Cardiac muscle cell (in vitro differentiated cells and primary cell): ENCODE data around the gene NACAD. TPM values are rescaled to one million over a fixed set of nuclear protein-coding genes. Genes with fewer than 3 reads are reported as not detected.
"Not testable (repeated sequence)": the region's sequence is repeated elsewhere in the genome, so short reads cannot be mapped to it uniquely, and the experiment has no call there.

Source experiments
- DNase-seq, 2 donors: peaks; one replicate each; pipeline versions ENCODE4 v3.0.0 to v3.0.0-alpha.2; 2010 to 2017; ENCODE audit warnings: low read depth in 1 of 2, low spot score in 1 of 2
- H3K27ac ChIP-seq: fragments of 200-600 bp; sonication (generic); 2 replicates; pipeline ENCODE4 v1.5.1; 2016
- H3K27me3 ChIP-seq: fragments of 200-600 bp; sonication (generic); 2 replicates; pipeline ENCODE4 v1.6.0; 2016; ENCODE audit warnings: control low read depth
- H3K36me3 ChIP-seq: fragments of 200-600 bp; sonication (generic); 2 replicates; pipeline ENCODE4 v1.5.1; 2016; ENCODE audit warnings: control low read depth
- H3K4me1 ChIP-seq: fragments of 200-600 bp; sonication (generic); 2 replicates; pipeline ENCODE4 v1.8.1; 2017; ENCODE audit warnings: low read depth, mild to moderate bottlenecking, mixed run types
- H3K4me3 ChIP-seq: fragments of 200-600 bp; sonication (generic); 2 replicates; pipeline ENCODE4 v1.5.1; 2016; ENCODE audit warnings: mild to moderate bottlenecking
- H3K9me3 ChIP-seq: fragments of 200-600 bp; sonication (generic); 2 replicates; pipeline ENCODE4 v1.5.1; 2017; ENCODE audit warnings: low read depth, mild to moderate bottlenecking, control low read depth
- polyA plus RNA-seq: library from polyadenylated mRNA; unstranded; fragments of >200 nt; fragmentation: Nextera tagmentation; extraction: Ambion mirVana; gene quantifications from 2 replicates; pipeline ENCODE4 v1.2.1, GENCODE V29; 2016
- total RNA-seq: library from RNA; depleted of rRNA; stranded (reverse); fragments of >200 nt; gene quantifications from 2 replicates; pipeline ENCODE4 v1.2.3, GENCODE V29; 2016
- TF ChIP-seq, protein P1 (sequence below): IDR thresholded peaks from 2 replicates; pipeline ENCODE4 v1.5.1; 2012; ENCODE audit warnings: low read depth, mild to moderate bottlenecking, low read length

NACAD gene
- total and polyA plus RNA-seq, 2 experiments from 2014 or later = 1.3 to 2.1 TPM

DNA sequence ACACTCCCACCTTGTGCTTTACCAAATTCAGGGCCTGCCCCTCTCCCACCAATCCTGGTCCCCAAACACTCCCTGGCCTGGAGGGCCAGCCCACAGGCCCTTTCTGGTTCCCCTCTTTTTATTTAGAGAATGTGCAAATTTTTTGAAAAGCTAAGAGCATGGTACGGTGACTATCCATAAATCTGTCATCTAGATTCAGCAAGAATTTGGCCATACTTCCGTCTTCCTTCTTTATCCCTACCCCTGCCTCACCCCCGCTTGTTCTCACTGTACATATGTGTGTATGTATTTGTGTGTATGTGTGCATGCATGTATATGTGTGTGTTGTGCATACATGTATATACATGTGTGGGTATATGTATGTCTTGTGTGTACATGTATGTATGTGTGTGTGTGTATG is 30.8 kb upstream of the NACAD start:
- H3K27me3 ChIP-seq = peaks cover 31% of the 10 kb centered on the region
- no peaks in the 10 kb centered on the region for H3K36me3 ChIP-seq
- TF ChIP-seq, protein P1, sequence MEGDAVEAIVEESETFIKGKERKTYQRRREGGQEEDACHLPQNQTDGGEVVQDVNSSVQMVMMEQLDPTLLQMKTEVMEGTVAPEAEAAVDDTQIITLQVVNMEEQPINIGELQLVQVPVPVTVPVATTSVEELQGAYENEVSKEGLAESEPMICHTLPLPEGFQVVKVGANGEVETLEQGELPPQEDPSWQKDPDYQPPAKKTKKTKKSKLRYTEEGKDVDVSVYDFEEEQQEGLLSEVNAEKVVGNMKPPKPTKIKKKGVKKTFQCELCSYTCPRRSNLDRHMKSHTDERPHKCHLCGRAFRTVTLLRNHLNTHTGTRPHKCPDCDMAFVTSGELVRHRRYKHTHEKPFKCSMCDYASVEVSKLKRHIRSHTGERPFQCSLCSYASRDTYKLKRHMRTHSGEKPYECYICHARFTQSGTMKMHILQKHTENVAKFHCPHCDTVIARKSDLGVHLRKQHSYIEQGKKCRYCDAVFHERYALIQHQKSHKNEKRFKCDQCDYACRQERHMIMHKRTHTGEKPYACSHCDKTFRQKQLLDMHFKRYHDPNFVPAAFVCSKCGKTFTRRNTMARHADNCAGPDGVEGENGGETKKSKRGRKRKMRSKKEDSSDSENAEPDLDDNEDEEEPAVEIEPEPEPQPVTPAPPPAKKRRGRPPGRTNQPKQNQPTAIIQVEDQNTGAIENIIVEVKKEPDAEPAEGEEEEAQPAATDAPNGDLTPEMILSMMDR = no peak
- H3K4me1 ChIP-seq = no peaks in the 10 kb centered on the region
- DNase-seq = no peak
- H3K27ac ChIP-seq = no peak overlapping the region
- no peak overlapping the region for H3K4me3 ChIP-seq
- no peaks in the 10 kb centered on the region for H3K9me3 ChIP-seq

DNA sequence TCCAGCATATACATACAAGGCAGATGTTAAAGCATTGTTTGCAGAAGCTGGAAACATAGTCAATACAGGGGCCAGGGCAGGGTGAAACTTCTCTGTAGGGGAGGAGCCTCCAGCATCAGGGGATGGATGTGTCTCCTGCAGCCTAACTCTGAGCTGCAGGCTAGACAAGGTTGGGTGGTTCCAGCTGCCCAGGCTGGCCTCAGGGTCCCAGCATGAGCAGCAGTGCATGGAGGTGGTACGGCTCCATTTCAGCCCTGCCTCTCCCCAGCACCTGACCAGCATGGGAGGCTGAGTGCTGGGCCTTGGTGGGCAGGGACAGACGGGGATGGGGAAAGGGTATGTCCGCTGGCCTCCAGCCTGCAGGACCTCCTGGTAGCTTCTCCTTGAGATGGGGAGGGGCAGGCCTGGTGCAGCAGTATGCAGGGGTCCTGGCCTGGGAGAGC is 30.1 kb upstream of the NACAD start:
- H3K4me3 ChIP-seq = no peak overlapping the region
- no peaks in the 10 kb centered on the region for H3K36me3 ChIP-seq
- H3K9me3 ChIP-seq = no peaks in the 10 kb centered on the region
- DNase-seq = no peak
- no peaks in the 10 kb centered on the region for H3K4me1 ChIP-seq
- TF ChIP-seq, protein P1 = no peak
- H3K27me3 ChIP-seq = peaks cover 38% of the 10 kb centered on the region
- H3K27ac ChIP-seq = no peak overlapping the region

DNA sequence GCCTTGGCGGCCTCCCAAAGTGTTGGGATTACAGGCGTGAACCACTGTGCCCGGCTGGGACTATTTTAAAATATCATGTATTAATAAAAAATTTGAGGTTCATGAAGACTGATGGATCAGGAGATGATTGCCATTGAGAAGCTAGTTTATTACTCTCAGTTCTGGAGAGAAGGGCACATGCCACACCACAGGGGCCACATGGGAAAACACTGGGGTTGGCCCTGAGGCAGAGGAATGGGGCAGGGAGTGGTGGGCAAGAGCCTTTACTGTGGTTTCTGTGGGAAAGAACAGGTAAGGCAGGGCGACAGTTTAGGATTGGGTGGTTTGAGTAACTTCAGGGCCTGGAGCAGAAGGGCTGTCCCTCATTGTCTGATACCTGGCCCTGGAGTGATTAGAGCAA is 29.5 kb upstream of the NACAD start:
- no peaks in the 10 kb centered on the region for H3K4me1 ChIP-seq
- H3K4me3 ChIP-seq = no peak overlapping the region
- DNase-seq = no peak
- TF ChIP-seq, protein P1 = no peak
- H3K36me3 ChIP-seq = no peaks in the 10 kb centered on the region
- peaks cover 39% of the 10 kb centered on the region for H3K27me3 ChIP-seq
- H3K27ac ChIP-seq = no peak overlapping the region
- no peaks in the 10 kb centered on the region for H3K9me3 ChIP-seq

DNA sequence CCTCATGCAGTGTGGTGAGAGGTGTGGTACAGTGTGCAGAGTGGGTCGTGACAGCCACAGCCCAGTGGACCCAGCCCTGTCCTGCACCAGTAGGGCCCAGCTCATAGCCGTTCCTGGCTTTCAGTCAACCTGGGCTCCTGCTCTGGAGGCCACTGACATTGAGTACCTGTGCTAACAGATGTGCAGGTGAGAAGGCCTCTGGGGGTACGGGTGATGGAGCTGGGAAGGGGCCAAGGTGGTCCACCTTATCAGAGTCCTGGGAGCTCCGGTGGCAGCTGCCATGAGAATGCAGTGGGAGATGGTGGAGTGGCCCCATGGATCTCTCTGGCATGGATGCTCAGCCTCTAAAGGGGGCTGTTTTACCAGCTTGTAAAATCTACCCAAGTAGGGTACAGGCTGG is 28.8 kb upstream of the NACAD start:
- Histone ChIP-seq H3K27me3 (peaks cover 39% of the 10 kb centered on the region), H3K9me3 (no peaks in the 10 kb centered on the region), H3K27ac (no peak overlapping the region), H3K4me3 (no peak overlapping the region), H3K36me3 (no peaks in the 10 kb centered on the region), H3K4me1 (no peaks in the 10 kb centered on the region)
- DNase-seq = no peak
- TF ChIP-seq, protein P1 = no peak

DNA sequence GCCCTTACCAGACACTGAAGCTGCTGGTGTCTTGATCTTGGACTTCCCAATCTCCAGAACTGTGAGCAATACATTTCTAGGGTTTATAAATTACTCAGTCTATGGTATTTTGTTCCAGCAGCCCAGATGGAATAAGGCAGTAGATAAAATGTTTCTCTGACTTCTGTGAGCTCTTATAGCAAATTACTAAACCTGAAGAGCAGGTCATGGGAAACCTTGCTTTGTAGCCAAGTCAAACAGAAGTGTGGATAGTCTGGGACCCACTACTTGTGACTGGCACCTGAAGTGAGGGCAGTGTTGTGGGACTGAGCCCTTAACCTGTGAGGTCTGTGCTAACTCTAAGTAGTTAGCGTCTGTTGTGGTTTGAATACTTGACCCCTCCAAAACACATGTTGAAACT is 27.3 kb upstream of the NACAD start:
- Histone ChIP-seq H3K27me3 (peaks cover 39% of the 10 kb centered on the region), H3K9me3 (no peaks in the 10 kb centered on the region), H3K27ac (no peak overlapping the region), H3K4me3 (no peak overlapping the region), H3K36me3 (no peaks in the 10 kb centered on the region), H3K4me1 (no peaks in the 10 kb centered on the region)
- DNase-seq = no peak
- TF ChIP-seq, protein P1 = no peak

DNA sequence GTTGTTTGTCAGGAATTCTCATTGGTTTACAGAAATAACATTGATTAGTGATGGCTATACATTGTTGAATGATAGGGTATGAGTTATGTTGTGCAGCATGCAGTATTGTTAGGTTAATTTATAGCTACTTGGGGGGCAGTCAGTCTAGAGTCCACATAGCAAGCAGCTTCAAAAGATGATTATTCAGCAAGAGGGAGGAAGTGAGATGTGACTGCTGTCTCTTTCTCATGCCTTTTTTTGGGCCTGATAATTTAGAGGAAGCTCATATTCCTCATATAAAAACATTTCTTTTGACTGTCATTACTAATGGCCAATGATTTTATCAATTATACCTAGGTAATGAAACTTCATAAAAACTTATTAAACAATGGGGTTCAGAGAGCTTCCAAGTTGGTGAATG is 26.2 kb upstream of the NACAD start:
- no peaks in the 10 kb centered on the region for H3K36me3 ChIP-seq
- H3K27me3 ChIP-seq = peaks cover 39% of the 10 kb centered on the region
- TF ChIP-seq, protein P1 = no peak
- no peak overlapping the region for H3K27ac ChIP-seq
- no peaks in the 10 kb centered on the region for H3K9me3 ChIP-seq
- no peak overlapping the region for H3K4me3 ChIP-seq
- H3K4me1 ChIP-seq = no peaks in the 10 kb centered on the region
- no peak for DNase-seq

DNA sequence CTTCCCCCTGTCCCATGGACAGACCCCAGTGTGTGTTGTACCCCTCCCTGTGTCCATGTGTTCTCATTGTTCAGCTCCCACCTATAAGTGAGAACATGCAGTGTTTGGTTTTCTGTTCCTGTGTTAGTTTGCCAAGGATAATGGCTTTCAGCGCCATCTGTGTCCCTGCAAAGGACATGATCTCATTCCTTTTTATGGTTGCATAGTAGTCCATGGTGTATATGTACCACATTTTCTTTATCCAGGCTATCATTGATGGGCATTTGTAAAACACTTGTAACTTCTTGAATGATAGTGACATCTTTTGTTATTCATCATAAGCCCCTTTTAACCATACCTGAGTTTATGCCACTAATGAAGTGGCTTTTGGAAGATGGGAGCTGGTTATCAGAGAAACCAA is 25.5 kb upstream of the NACAD start:
- H3K27me3 ChIP-seq = peaks cover 39% of the 10 kb centered on the region
- not testable (repeated sequence) for H3K27ac ChIP-seq, H3K4me3 ChIP-seq, H3K9me3 ChIP-seq, H3K36me3 ChIP-seq, H3K4me1 ChIP-seq, DNase-seq
